Transverse colon (tissue), 4 donors: ENCODE data around the gene ZNF275. TPM values are rescaled to one million over a fixed set of nuclear protein-coding genes. Genes with fewer than 3 reads are reported as not detected.

Experiments used
- DNase-seq: peaks from one replicate; pipeline ENCODE4 v3.0.0-alpha.2; 2019
- H3K27ac ChIP-seq, 4 donors: fragments of 200-600 bp; sonication (generic); 2 replicates each; pipeline ENCODE4 v1.5.1; 2016 to 2018; ENCODE audit warnings: inconsistent platforms in 4 of 4
- H3K27me3 ChIP-seq: fragments of 200-600 bp; sonication (generic); 2 replicates; pipeline ENCODE4 v1.5.1; 2017; ENCODE audit warnings: inconsistent platforms
- H3K36me3 ChIP-seq, 4 donors: fragments of 200-600 bp; sonication (generic); 2 replicates each; pipeline ENCODE4 v1.5.1; 2017 to 2019; ENCODE audit warnings: inconsistent platforms in 4 of 4
- H3K4me1 ChIP-seq, 4 donors: fragments of 200-600 bp; sonication (generic); 2 replicates each; pipeline ENCODE4 v1.5.1; 2017 to 2020; ENCODE audit warnings: inconsistent platforms in 4 of 4
- H3K4me3 ChIP-seq, 4 donors: fragments of 200-600 bp; sonication (generic); 1 replicate in 1 of 4; 2 replicates in 3 of 4; pipeline versions ENCODE4 v1.5.1 to v1.6.1; 2017 to 2019; ENCODE audit warnings: inconsistent platforms in 4 of 4
- H3K9me3 ChIP-seq, 2 donors: fragments of 200-600 bp; sonication (generic); 2 replicates each; pipeline ENCODE4 v1.5.1; 2017 to 2019; ENCODE audit warnings: inconsistent platforms in 2 of 2
- CTCF ChIP-seq, 5 experiments: fragments of 200-600 bp in 3 of 5; fragments of 450-650 bp in 2 of 5; sonication (generic) in 3 of 5; IDR thresholded peaks; 1 replicate in 2 of 5; 2 replicates in 3 of 5; pipeline ENCODE4 v1.5.1; 2016 to 2017; ENCODE audit warnings: antibody characterized with exemption in 5 of 5, inconsistent platforms in 3 of 5, mild to moderate bottlenecking in 2 of 5, moderate library complexity in 1 of 5
- EP300 ChIP-seq: sonication (generic); formaldehyde crosslinking; IDR thresholded peaks from one replicate; pipeline ENCODE4 v1.6.1; 2017; ENCODE audit warnings: antibody characterized with exemption, low read depth
- POLR2A ChIP-seq: fragments of 450-650 bp; IDR thresholded peaks from one replicate; pipeline ENCODE4 v1.6.1; 2016; ENCODE audit warnings: antibody characterized with exemption, mild to moderate bottlenecking, moderate library complexity
- POLR2AphosphoS5 ChIP-seq, 3 donors: sonication (generic); formaldehyde crosslinking; IDR thresholded peaks; one replicate each; pipeline ENCODE4 v1.6.1; 2016; ENCODE audit warnings: antibody characterized with exemption in 3 of 3
- WGBS, 2 donors: methylation state at CpG; one replicate each; pipeline ENCODE4 v1.1.5; 2018; ENCODE audit warnings: low coverage in 1 of 2; 5-methylcytosine and 5-hydroxymethylcytosine counted together
- in situ Hi-C, 4 donors: fragments of 200-750 bp; cut with MboI; loops; one replicate each; pipeline versions ENCODE4 v1.15.0 to v1.15.1; 2017; ENCODE audit warnings: low sequenced_read_pairs in 3 of 4, low pct_ligation_motif_present in 1 of 4, low pct_unique_long_range_greater_than_20kb in 1 of 4
- intact Hi-C: fragments of 100-400 bp; cut with DNase I; formaldehyde crosslinking; loops from one replicate; pipeline ENCODE4 v1.15.1; 2023; ENCODE audit warnings: low total_unique reads
- total RNA-seq, 4 donors: library from RNA; depleted of rRNA; stranded (reverse); fragments of >200 nt; gene quantifications; one replicate each; pipeline ENCODE4 v1.1.0, GENCODE V29; 2016

Gene ZNF275
- total RNA-seq, 4 donors from 2014 or later: 5.6 to 8.8 (median 7.1) TPM

DNA sequence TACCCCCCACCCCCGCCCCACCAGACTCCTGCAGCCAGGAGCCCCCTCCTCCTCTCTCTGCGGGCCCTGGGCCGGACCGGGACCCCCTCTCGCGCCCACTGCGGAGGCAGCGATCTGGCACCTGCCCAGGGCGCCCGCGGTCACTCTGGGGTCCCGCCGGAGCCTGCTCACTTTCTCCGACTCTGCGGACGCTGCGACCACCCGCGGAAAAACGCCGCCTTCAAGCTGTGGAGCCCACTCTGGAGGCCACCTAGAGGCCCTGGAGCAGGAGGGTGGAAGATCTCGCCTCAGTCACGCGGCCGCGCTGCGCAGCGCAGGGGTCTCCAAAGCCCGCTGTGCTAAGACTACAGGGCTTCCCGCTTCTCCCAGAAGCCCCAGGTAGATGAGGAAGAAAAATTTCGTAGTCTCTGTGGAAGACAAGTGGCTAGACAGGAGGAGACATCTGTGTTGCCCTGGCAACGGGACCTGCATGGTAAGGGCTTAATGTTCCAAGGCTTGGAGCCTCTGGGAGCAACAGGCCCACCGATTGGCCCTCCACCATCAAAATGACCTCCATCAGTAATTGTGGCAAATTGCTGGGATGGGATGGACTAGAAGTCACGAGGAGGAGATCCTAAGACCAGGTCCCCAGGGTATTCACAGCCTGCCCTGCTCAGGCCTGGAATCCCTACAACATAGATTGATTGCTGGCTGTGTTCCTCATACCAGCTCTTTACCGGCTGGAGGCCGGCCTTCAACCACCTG lies 12.4 kb upstream of the ZNF275 start, which contains the start of gene PNMA6F:
TSS of gene PNMA6F (minus strand) at position 387 of the 744 bp plus-strand sequence. CDS start 1,093 bp downstream, outside the sequence.
- no peak for DNase-seq
- Histone ChIP-seq H3K4me1 (no peaks in the 10 kb centered on the region), H3K9me3 (no peaks in the 10 kb centered on the region), H3K27ac (no peak within 1 kb of the TSS), H3K4me3 (no peak within 1 kb of the TSS), H3K27me3 (peaks cover 6% of the 10 kb centered on the region), H3K36me3 (no peaks in the 10 kb centered on the region)
- WGBS, 2 donors: 61% methylated on average over 34 of the region's 36 CpGs; no CpG with 5 or more reads in 1 of the 2 donors
- in situ Hi-C loops: no loop called here
- no peak for TF ChIP-seq POLR2A
- no peak for TF ChIP-seq EP300
- TF ChIP-seq POLR2AphosphoS5 (IDR thresholded peaks at IDR 0.05): no peak
- TF ChIP-seq CTCF (IDR thresholded peaks at IDR 0.05): no peak
- intact Hi-C loops: no loop called here

GRCh38 chrX:153327561-153327960 lies 6.4 kb upstream of the ZNF275 start:
- no peaks in the 10 kb centered on the region for H3K36me3 ChIP-seq
- no peak overlapping the region for H3K27ac ChIP-seq
- in situ Hi-C loops: no loop called here
- no peak overlapping the region for H3K4me3 ChIP-seq
- no peaks in the 10 kb centered on the region for H3K4me1 ChIP-seq
- no peaks in the 10 kb centered on the region for H3K27me3 ChIP-seq
- TF ChIP-seq EP300 (no peak), POLR2AphosphoS5 (IDR thresholded peaks at IDR 0.05) (no peak), POLR2A (no peak), CTCF (IDR thresholded peaks at IDR 0.05) (no peak)
- 79% methylated on average over 4 of the region's 4 CpGs; no CpG with 5 or more reads in 1 of the 2 donors for WGBS, 2 donors
- DNase-seq: no peak
- no peaks in the 10 kb centered on the region for H3K9me3 ChIP-seq
- intact Hi-C loops: no loop called here

DNA sequence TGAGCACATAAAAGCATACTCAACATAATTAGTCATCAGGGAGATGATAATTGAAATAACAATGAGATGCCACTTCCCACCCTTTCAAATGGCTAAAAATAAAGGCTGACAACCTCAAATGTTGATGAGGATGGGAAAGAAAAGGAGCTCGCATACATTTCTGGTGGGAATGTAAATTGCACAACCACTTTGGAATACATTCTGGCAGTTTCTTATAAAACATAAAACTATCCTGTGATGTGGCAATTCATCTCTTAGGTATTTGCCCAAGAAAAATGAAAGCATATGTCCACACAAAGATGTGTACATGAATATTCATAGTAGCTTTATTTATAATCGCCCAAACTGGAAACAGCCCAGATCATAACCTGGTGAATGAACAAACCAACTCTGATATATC lies 687 bp upstream of the ZNF275 start:
- Histone ChIP-seq H3K27me3 (no peaks in the 10 kb centered on the region), H3K4me3 (peak overlapping the region in 1 of 4 donors; percentile 74), H3K36me3 (no peaks in the 10 kb centered on the region), H3K27ac (no peak overlapping the region), H3K4me1 (peaks cover 0 to 9% (median 0%) of the 10 kb centered on the region in 4 donors), H3K9me3 (no peaks in the 10 kb centered on the region)
- no peak for TF ChIP-seq CTCF (IDR thresholded peaks at IDR 0.05)
- TF ChIP-seq POLR2AphosphoS5 (IDR thresholded peaks at IDR 0.05): no peak
- no peak for DNase-seq
- in situ Hi-C loops: no loop called here
- WGBS, 2 donors: 60% methylated on average over 2 of the region's 2 CpGs; no CpG with 5 or more reads in 1 of the 2 donors
- intact Hi-C loops: no loop called here

- H3K9me3 ChIP-seq: no peaks in the 10 kb centered on the region
- peaks cover 0 to 9% (median 0%) of the 10 kb centered on the region in 4 donors for H3K4me1 ChIP-seq
- no peak for DNase-seq
- H3K27ac ChIP-seq: peak overlapping the region; percentile 71 to 83 (median 74)
- in situ Hi-C loops (no loop called here), intact Hi-C loops (no loop called here)
- 46% methylated on average over 15 of the region's 16 CpGs; no CpG with 5 or more reads in 1 of the 2 donors for WGBS, 2 donors
- TF ChIP-seq POLR2A (no peak), EP300 (no peak), POLR2AphosphoS5 (IDR thresholded peaks at IDR 0.05) (no peak), CTCF (IDR thresholded peaks at IDR 0.05) (no peak)
- peak overlapping the region; percentile 57 to 74 (median 72) for H3K4me3 ChIP-seq
- no peaks in the 10 kb centered on the region for H3K36me3 ChIP-seq
- no peaks in the 10 kb centered on the region for H3K27me3 ChIP-seq
Measured at GRCh38 chrX:153334654-153335295, 822 bp downstream of the ZNF275 start.
